ENCODE measurements around the gene PLTP.

DNA sequence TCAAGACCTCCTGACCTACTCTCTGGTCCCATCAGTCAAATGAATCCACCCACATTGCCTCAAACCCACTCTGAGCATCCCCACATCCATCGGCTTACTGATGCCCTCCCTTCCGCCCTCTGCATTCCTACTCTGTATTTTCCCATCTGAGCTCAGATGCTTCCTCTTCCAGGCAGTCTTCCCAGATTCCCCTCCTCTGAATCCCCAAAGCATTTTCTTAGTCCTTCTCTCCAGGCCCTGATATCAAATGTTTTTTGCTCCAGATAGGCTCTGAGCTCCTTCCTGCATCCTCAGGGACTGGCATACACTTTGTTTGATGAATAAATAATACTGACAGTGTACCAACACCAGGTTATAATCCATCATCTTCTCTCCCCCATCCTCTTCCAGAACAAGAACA is 3.9 kb downstream of the PLTP start:
- TF ChIP-seq CTCF (IDR thresholded peaks at IDR 0.05 in 4 of 5, conservative IDR thresholded peaks at IDR 0.05 in 1 of 5) = no peak
- TF ChIP-seq POLR2A (IDR thresholded peaks at IDR 0.05) = no peak

Data from gastrocnemius medialis (tissue), 4 donors.